Breast epithelium (tissue), 4 donors: Measurements from ENCODE around the gene RPN1. TPM values are rescaled to one million over a fixed set of nuclear protein-coding genes. Genes with fewer than 3 reads are reported as not detected.

ENCODE experiments used
- DNase-seq, 2 donors: peaks; one replicate each; pipeline ENCODE4 v3.0.0-alpha.2; 2019; ENCODE audit warnings: low spot score in 2 of 2
- H3K27ac ChIP-seq, 2 donors: fragments of 200-600 bp; sonication (generic) in 1 of 2; one replicate each; pipeline ENCODE4 v1.5.1; 2016 to 2019; ENCODE audit warnings: mild to moderate bottlenecking in 1 of 2
- H3K27me3 ChIP-seq, 2 donors: fragments of 200-600 bp; sonication (generic) in 1 of 2; one replicate each; pipeline versions ENCODE4 v1.5.1 to v1.6.0; 2017 to 2019; ENCODE audit warnings: control low read depth in 1 of 2, mild to moderate bottlenecking in 1 of 2
- H3K36me3 ChIP-seq: fragments of 200-600 bp; one replicate; pipeline ENCODE4 v1.5.1; 2019
- H3K4me1 ChIP-seq, 2 donors: fragments of 200-600 bp; sonication (generic); one replicate each; pipeline ENCODE4 v1.5.1; 2016 to 2019; ENCODE audit warnings: control low read depth in 1 of 2
- H3K4me3 ChIP-seq, 3 donors: fragments of 200-600 bp; sonication (generic); 1 replicate in 2 of 3; 2 replicates in 1 of 3; pipeline ENCODE4 v1.5.1; 2016 to 2019; ENCODE audit warnings: mild to moderate bottlenecking in 3 of 3, moderate library complexity in 2 of 3
- H3K9me3 ChIP-seq, 2 donors: fragments of 200-600 bp; sonication (generic) in 1 of 2; one replicate each; pipeline ENCODE4 v1.5.1; 2016 to 2019; ENCODE audit warnings: control low read depth in 1 of 2
- POLR2A ChIP-seq: fragments of 450-650 bp; IDR thresholded peaks from one replicate; pipeline ENCODE4 v1.6.1; 2016; ENCODE audit warnings: antibody characterized with exemption, mild to moderate bottlenecking, moderate library complexity
- POLR2AphosphoS5 ChIP-seq, 3 donors: sonication (generic); formaldehyde crosslinking; IDR thresholded peaks; one replicate each; pipeline ENCODE4 v1.6.1; 2017; ENCODE audit warnings: antibody characterized with exemption in 3 of 3
- intact Hi-C: fragments of 100-400 bp; cut with DNase I; formaldehyde crosslinking; loops from one replicate; pipeline ENCODE4 v1.15.1; 2023; ENCODE audit warnings: low total_unique reads
- total RNA-seq, 3 donors: library from RNA; depleted of rRNA; stranded (reverse); fragments of >200 nt; gene quantifications; one replicate each; pipeline ENCODE4 v1.1.0, GENCODE V29; 2016
- TF ChIP-seq, protein P1 (sequence below), 3 donors: fragments of 450-650 bp; IDR thresholded peaks; one replicate each; pipeline ENCODE4 v1.5.1; 2016 to 2017; ENCODE audit warnings: antibody characterized with exemption in 3 of 3, mild to moderate bottlenecking in 3 of 3, moderate library complexity in 3 of 3

RPN1 gene
- total RNA-seq, 3 donors from 2014 or later, result 237 to 285 (median 240) TPM

- no peak overlapping the region for H3K27ac ChIP-seq
- DNase-seq, result no peak
- intact Hi-C loops, result loop anchor here (5.0 kb wide), 1 partner anchor 1957 kb away; no protein-coding TSS in a partner anchor
- H3K4me3 ChIP-seq, result no peak overlapping the region
- no peaks in the 10 kb centered on the region for H3K9me3 ChIP-seq
- H3K36me3 ChIP-seq, result no peaks in the 10 kb centered on the region
- no peaks in the 10 kb centered on the region for H3K27me3 ChIP-seq
- H3K4me1 ChIP-seq, result no peaks in the 10 kb centered on the region
- TF ChIP-seq POLR2A (no peak), POLR2AphosphoS5 (IDR thresholded peaks at IDR 0.05) (no peak)
- TF ChIP-seq, protein P1, sequence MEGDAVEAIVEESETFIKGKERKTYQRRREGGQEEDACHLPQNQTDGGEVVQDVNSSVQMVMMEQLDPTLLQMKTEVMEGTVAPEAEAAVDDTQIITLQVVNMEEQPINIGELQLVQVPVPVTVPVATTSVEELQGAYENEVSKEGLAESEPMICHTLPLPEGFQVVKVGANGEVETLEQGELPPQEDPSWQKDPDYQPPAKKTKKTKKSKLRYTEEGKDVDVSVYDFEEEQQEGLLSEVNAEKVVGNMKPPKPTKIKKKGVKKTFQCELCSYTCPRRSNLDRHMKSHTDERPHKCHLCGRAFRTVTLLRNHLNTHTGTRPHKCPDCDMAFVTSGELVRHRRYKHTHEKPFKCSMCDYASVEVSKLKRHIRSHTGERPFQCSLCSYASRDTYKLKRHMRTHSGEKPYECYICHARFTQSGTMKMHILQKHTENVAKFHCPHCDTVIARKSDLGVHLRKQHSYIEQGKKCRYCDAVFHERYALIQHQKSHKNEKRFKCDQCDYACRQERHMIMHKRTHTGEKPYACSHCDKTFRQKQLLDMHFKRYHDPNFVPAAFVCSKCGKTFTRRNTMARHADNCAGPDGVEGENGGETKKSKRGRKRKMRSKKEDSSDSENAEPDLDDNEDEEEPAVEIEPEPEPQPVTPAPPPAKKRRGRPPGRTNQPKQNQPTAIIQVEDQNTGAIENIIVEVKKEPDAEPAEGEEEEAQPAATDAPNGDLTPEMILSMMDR (IDR thresholded peaks at IDR 0.05), result no peak
Measured at GRCh38 chr3:128689060-128689459, 38.4 kb upstream of the RPN1 start.

DNA sequence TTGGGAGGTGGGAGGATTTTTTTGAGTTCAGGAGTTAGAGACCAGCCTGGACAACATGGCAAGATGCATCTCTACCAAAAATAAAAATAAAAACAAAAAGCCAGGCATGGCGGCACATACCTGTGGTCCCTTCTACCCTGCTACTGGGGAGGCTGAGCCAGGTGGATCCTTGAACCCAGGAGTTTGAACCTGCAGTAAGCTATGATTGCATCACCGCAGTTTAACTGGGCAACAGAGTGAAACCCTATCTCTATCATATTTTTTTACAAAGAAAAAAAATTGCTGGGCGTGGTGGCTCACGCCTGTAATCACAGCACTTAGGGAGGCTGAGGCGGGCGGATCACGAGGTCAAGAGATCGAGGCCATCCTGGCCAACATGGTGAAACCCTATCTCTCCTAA lies 35.8 kb upstream of the RPN1 start:
- Histone ChIP-seq H3K9me3 (no peaks in the 10 kb centered on the region), H3K27me3 (no peaks in the 10 kb centered on the region), H3K27ac (no peak overlapping the region), H3K4me1 (no peaks in the 10 kb centered on the region), H3K36me3 (no peaks in the 10 kb centered on the region), H3K4me3 (no peak overlapping the region)
- TF ChIP-seq, protein P1 (IDR thresholded peaks at IDR 0.05), result no peak
- TF ChIP-seq POLR2A, result no peak
- DNase-seq, result no peak
- intact Hi-C loops, result loop anchor here (5.0 kb wide), 1 partner anchor 1954 kb away; no protein-coding TSS in a partner anchor

DNA sequence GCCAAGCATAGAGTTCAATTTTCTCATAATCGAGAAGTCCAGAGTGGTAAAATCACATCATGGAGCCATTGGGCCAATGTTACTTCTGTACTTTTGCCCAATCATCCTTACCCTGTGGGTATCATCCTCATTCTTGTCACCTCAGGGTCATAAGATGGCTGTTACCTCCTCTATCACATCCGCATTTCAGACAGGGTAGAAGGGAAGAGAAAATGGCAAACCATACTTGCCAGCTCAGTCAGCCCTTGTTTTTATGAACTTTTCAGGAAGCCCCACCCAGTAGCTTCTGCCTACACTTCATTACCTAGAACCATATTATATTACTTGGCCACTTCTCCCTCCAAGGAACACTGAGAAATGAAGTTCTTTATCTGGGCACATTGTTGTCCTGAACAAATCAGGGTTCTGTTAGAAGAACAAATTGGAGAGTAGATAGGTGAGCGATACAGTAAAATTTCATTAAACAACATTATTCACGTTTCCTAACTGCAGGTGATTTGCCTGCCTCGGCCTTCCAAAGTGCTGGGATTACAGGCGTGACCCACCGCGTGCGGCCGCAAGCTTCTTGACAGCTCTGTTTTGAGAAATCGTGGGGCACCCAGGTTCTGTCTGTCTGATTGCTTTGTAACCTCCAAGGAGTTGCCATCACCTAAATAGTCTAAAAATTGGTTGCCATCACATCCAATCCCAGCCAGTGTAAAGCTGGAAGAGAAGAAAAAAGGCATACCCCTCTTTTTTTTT lies 34.5 kb upstream of the RPN1 start:
- no peaks in the 10 kb centered on the region for H3K4me1 ChIP-seq
- H3K36me3 ChIP-seq, result no peaks in the 10 kb centered on the region
- no peaks in the 10 kb centered on the region for H3K9me3 ChIP-seq
- H3K27me3 ChIP-seq, result no peaks in the 10 kb centered on the region
- intact Hi-C loops, result loop anchor here (5.0 kb wide), 1 partner anchor 1953 kb away; no protein-coding TSS in a partner anchor
- no peak overlapping the region for H3K27ac ChIP-seq
- H3K4me3 ChIP-seq, result no peak overlapping the region
- TF ChIP-seq POLR2AphosphoS5 (IDR thresholded peaks at IDR 0.05), result no peak
- TF ChIP-seq, protein P1 (IDR thresholded peaks at IDR 0.05), result no peak
- TF ChIP-seq POLR2A, result no peak
- no peak for DNase-seq

- H3K36me3 ChIP-seq, result no peaks in the 10 kb centered on the region
- no peak overlapping the region for H3K4me3 ChIP-seq
- H3K27ac ChIP-seq, result no peak overlapping the region
- H3K9me3 ChIP-seq, result no peaks in the 10 kb centered on the region
- no peak for DNase-seq
- no peaks in the 10 kb centered on the region for H3K4me1 ChIP-seq
- intact Hi-C loops, result no loop called here
- H3K27me3 ChIP-seq, result no peaks in the 10 kb centered on the region
- TF ChIP-seq, protein P1 (IDR thresholded peaks at IDR 0.05), result no peak
- TF ChIP-seq POLR2A (no peak), POLR2AphosphoS5 (IDR thresholded peaks at IDR 0.05) (no peak)
Measured at GRCh38 chr3:128683957-128684356, 33.3 kb upstream of the RPN1 start.

GRCh38 chr3:128681369-128681829 lies 30.8 kb upstream of the RPN1 start:
- Histone ChIP-seq H3K27ac (peak overlapping the region; percentile 96 to 97), H3K36me3 (no peaks in the 10 kb centered on the region), H3K4me1 (no peaks in the 10 kb centered on the region), H3K4me3 (peak overlapping the region; percentile 55 to 79 (median 77)), H3K9me3 (no peaks in the 10 kb centered on the region), H3K27me3 (no peaks in the 10 kb centered on the region)
- TF ChIP-seq POLR2AphosphoS5 (IDR thresholded peaks at IDR 0.05) (no peak), POLR2A (no peak)
- TF ChIP-seq, protein P1 (IDR thresholded peaks at IDR 0.05), result no peak
- DNase-seq, result no peak
- intact Hi-C loops, result no loop called here
